ENCODE measurements around the gene CST7.
A peak's percentile ranks its signal among the peaks of the same experiment; 100 is the strongest.

The CST7 gene

DNA sequence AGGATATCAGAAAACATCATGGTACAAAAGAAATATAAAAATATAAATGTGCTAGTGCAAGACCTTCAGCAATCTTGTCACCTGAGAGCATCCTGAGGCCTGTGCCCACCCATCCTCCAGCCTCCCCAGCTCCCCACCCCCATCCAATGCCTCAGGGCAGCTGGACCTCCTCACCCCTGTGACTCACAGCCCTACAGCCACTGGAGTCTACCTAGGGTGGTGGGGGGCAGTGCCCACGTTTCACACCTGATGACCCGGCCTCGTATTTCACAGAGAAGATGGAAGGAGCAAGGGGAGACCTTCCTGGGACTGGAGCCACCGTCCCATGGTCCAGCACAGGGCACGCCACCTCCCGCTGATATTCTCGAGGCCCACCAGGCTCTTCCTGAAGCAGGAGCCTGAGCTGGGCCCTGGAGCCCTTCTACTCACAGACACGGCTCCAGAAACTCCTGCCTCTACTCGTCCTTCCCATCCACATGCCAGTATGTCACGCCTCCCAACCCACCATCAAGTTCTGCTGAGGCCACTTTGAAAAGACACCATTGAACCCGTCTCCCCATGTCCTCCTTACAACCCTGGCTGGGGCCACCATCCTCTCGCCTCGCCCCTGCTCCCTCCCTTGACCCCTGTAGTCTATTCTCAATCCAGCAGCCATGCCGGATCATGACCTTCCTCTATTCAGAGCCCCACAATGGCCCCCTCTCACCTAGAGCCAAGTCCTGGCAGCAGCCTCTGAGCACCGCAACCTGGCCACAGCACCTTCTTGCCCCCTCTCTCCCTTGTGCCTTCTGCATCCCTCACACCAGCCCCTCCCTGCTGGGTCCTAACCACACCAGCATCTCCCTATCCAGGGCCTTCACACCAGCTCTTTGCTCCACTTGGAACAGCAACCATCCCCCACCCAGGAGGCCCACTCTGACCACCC lies 30.2 kb downstream of the CST7 start:
- Histone ChIP-seq H3K4me3 (ENCODE audit: control insufficient read depth in 1 of 7, extremely low read depth in 1 of 7, insufficient read depth in 4 of 7, low read depth in 2 of 7, low read length in 6 of 7) (no peak overlapping the region), H3K9me3 (ENCODE audit: control extremely low read depth in 1 of 5, control insufficient read depth in 4 of 5, insufficient read depth in 2 of 5, low read depth in 1 of 5, low read length in 4 of 5) (peaks cover 0 to 17% (median 8%) of the 10 kb centered on the region in 5 experiments), H3K27ac (ENCODE audit: insufficient read depth in 1 of 2, low read depth in 1 of 2, low read length in 2 of 2, poor library complexity in 1 of 2, severe bottlenecking in 2 of 2) (no peak overlapping the region), H3K27me3 (replicated peaks in 2 of 5; ENCODE audit: control insufficient read depth in 4 of 5, insufficient read depth in 5 of 5, low read length in 4 of 5) (no peaks in the 10 kb centered on the region), H3K36me3 (ENCODE audit: control insufficient read depth in 4 of 4, insufficient read depth in 4 of 4, low read length in 3 of 4) (peaks cover 13 to 64% (median 31%) of the 10 kb centered on the region in 4 experiments), H3K4me1 (ENCODE audit: control extremely low read depth in 1 of 4, control insufficient read depth in 4 of 4, insufficient read depth in 4 of 4, low read length in 3 of 4) (peaks cover 0 to 28% (median 25%) of the 10 kb centered on the region in 4 experiments)
- CTCF ChIA-PET: interaction anchor here (0.6 to 1.5 kb wide), 4 partner anchors 10 to 172 kb away, joined by 3 to 6 read pairs (median 4); no protein-coding TSS in a partner anchor
- POLR2A ChIA-PET: no interaction called here
- 95% methylated on average over 14 of the region's 15 CpGs for WGBS (ENCODE audit: insufficient coverage)
- no peak for DNase-seq

- CTCF ChIA-PET: interaction anchor here (0.8 to 1.5 kb wide), 6 partner anchors 9 to 45 kb away, joined by 3 to 6 read pairs (median 3); no protein-coding TSS in a partner anchor
- POLR2A ChIA-PET: no interaction called here
- DNase-seq: peak in 2 of 3 donors; percentile 38 to 45
- no peak overlapping the region for H3K4me3 ChIP-seq (ENCODE audit: control insufficient read depth in 1 of 7, extremely low read depth in 1 of 7, insufficient read depth in 4 of 7, low read depth in 2 of 7, low read length in 6 of 7)
- 91% methylated on average over 26 of the region's 34 CpGs for WGBS (ENCODE audit: insufficient coverage)
- H3K36me3 ChIP-seq (ENCODE audit: control insufficient read depth in 4 of 4, insufficient read depth in 4 of 4, low read length in 3 of 4): peaks cover 13 to 64% (median 27%) of the 10 kb centered on the region in 4 experiments
- H3K27me3 ChIP-seq (replicated peaks in 2 of 5; ENCODE audit: control insufficient read depth in 4 of 5, insufficient read depth in 5 of 5, low read length in 4 of 5): no peaks in the 10 kb centered on the region
- peaks cover 0 to 15% (median 8%) of the 10 kb centered on the region in 5 experiments for H3K9me3 ChIP-seq (ENCODE audit: control extremely low read depth in 1 of 5, control insufficient read depth in 4 of 5, insufficient read depth in 2 of 5, low read depth in 1 of 5, low read length in 4 of 5)
- H3K27ac ChIP-seq (ENCODE audit: insufficient read depth in 1 of 2, low read depth in 1 of 2, low read length in 2 of 2, poor library complexity in 1 of 2, severe bottlenecking in 2 of 2): no peak overlapping the region
- H3K4me1 ChIP-seq (ENCODE audit: control extremely low read depth in 1 of 4, control insufficient read depth in 4 of 4, insufficient read depth in 4 of 4, low read length in 3 of 4): peaks cover 0 to 40% (median 33%) of the 10 kb centered on the region in 4 experiments
These were observed 31.4 kb downstream of the CST7 start for GRCh38 chr20:24980291-24981053.

DNA sequence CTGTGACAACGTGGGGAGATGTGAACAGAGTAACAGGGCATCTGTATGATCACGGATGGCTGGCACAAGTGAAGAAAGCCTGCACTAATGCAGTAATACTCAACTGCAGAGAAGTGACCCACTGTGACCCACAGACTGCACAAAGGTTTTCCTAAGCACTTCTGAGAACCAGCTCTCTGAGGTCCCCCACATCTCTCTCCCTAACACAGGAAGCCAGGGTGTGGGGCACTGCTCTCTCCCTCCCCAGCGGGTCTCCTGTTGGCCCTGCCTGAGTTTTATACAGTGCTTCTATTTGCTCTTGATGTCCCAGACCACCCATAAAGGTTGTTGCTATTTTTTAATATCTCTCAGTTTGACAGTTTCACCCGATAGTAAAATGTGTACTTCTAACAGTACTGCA lies 32.2 kb downstream of the CST7 start:
- no peak overlapping the region for H3K4me3 ChIP-seq (ENCODE audit: control insufficient read depth in 1 of 7, extremely low read depth in 1 of 7, insufficient read depth in 4 of 7, low read depth in 2 of 7, low read length in 6 of 7)
- no peaks in the 10 kb centered on the region for H3K27me3 ChIP-seq (replicated peaks in 2 of 5; ENCODE audit: control insufficient read depth in 4 of 5, insufficient read depth in 5 of 5, low read length in 4 of 5)
- H3K9me3 ChIP-seq (ENCODE audit: control extremely low read depth in 1 of 5, control insufficient read depth in 4 of 5, insufficient read depth in 2 of 5, low read depth in 1 of 5, low read length in 4 of 5): peaks cover 0 to 8% (median 7%) of the 10 kb centered on the region in 5 experiments
- peaks cover 13 to 62% (median 23%) of the 10 kb centered on the region in 4 experiments for H3K36me3 ChIP-seq (ENCODE audit: control insufficient read depth in 4 of 4, insufficient read depth in 4 of 4, low read length in 3 of 4)
- no peak for DNase-seq
- CTCF ChIA-PET: interaction anchor here (0.8 to 1.5 kb wide), 3 partner anchors 13 to 29 kb away, joined by 3 to 6 read pairs (median 5); no protein-coding TSS in a partner anchor
- H3K27ac ChIP-seq (ENCODE audit: insufficient read depth in 1 of 2, low read depth in 1 of 2, low read length in 2 of 2, poor library complexity in 1 of 2, severe bottlenecking in 2 of 2): peak overlapping the region in 1 of 2 experiments; percentile 28
- WGBS (ENCODE audit: insufficient coverage): 55% methylated on average over 3 of the region's 4 CpGs
- peaks cover 0 to 48% (median 39%) of the 10 kb centered on the region in 4 experiments for H3K4me1 ChIP-seq (ENCODE audit: control extremely low read depth in 1 of 4, control insufficient read depth in 4 of 4, insufficient read depth in 4 of 4, low read length in 3 of 4)
- POLR2A ChIA-PET: no interaction called here

DNA sequence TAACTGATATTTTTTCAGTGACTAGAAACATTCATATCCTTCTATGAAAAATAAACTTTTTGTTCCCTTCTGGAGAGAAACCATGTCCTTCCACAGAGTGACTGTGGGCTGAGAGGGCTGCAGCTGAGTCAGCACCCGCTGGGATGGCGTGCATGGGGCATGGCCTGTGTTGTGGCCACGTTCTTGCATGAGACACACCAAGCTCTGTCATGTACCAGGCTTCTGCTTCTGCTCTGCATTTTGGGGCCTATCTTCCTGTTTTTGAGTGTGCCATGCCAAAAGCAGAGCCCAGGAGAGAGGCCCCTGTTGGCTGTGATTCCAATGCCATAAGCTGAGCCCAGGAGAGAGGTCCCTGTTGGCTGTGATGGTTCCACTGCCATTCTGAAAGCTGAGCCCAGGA lies 32.7 kb downstream of the CST7 start:
- H3K36me3 ChIP-seq (ENCODE audit: control insufficient read depth in 4 of 4, insufficient read depth in 4 of 4, low read length in 3 of 4): peaks cover 10 to 57% (median 19%) of the 10 kb centered on the region in 4 experiments
- ChIA-PET CTCF (no interaction called here), POLR2A (interaction anchor here (1.8 kb wide), 1 partner anchor 10 kb away, joined by 3 read pairs; no protein-coding TSS in a partner anchor)
- peaks cover 0 to 52% (median 39%) of the 10 kb centered on the region in 4 experiments for H3K4me1 ChIP-seq (ENCODE audit: control extremely low read depth in 1 of 4, control insufficient read depth in 4 of 4, insufficient read depth in 4 of 4, low read length in 3 of 4)
- 0% methylated on average over 3 of the region's 3 CpGs for WGBS (ENCODE audit: insufficient coverage)
- H3K9me3 ChIP-seq (ENCODE audit: control extremely low read depth in 1 of 5, control insufficient read depth in 4 of 5, insufficient read depth in 2 of 5, low read depth in 1 of 5, low read length in 4 of 5): peaks cover 0 to 7% (median 3%) of the 10 kb centered on the region in 5 experiments
- peak in 2 of 3 donors; percentile 45 to 56 for DNase-seq
- H3K27me3 ChIP-seq (replicated peaks in 2 of 5; ENCODE audit: control insufficient read depth in 4 of 5, insufficient read depth in 5 of 5, low read length in 4 of 5): no peaks in the 10 kb centered on the region
- H3K27ac ChIP-seq (ENCODE audit: insufficient read depth in 1 of 2, low read depth in 1 of 2, low read length in 2 of 2, poor library complexity in 1 of 2, severe bottlenecking in 2 of 2): no peak overlapping the region
- H3K4me3 ChIP-seq (ENCODE audit: control insufficient read depth in 1 of 7, extremely low read depth in 1 of 7, insufficient read depth in 4 of 7, low read depth in 2 of 7, low read length in 6 of 7): no peak overlapping the region

DNA sequence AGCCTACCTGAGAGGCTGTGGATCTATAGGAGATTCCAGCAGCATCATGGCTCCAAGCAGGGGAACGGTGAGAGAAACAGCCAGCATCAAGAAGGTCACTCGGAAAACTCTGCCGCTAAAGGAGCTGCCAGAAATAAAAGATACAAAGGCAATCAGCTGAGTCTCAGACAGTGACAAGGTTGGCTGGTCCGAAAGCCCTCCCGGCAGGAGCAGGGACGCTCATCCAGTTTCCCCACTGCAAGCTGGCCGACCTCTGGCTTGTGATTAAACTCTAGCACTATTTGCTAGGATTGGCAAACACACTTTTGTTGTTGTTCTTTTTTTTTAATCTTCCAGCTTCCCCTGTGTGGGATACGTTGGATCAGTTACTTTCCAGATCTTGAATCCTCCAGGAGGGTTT lies 34.8 kb downstream of the CST7 start:
- CTCF ChIA-PET: interaction anchor here (0.9 kb wide), 1 partner anchor 56 kb away, joined by 3 read pairs; no protein-coding TSS in a partner anchor
- Histone ChIP-seq H3K9me3 (ENCODE audit: control extremely low read depth in 1 of 5, control insufficient read depth in 4 of 5, insufficient read depth in 2 of 5, low read depth in 1 of 5, low read length in 4 of 5) (peaks cover 0 to 4% (median 0%) of the 10 kb centered on the region in 5 experiments), H3K4me1 (ENCODE audit: control extremely low read depth in 1 of 4, control insufficient read depth in 4 of 4, insufficient read depth in 4 of 4, low read length in 3 of 4) (peaks cover 0 to 55% (median 40%) of the 10 kb centered on the region in 4 experiments), H3K27ac (ENCODE audit: insufficient read depth in 1 of 2, low read depth in 1 of 2, low read length in 2 of 2, poor library complexity in 1 of 2, severe bottlenecking in 2 of 2) (no peak overlapping the region), H3K4me3 (ENCODE audit: control insufficient read depth in 1 of 7, extremely low read depth in 1 of 7, insufficient read depth in 4 of 7, low read depth in 2 of 7, low read length in 6 of 7) (no peak overlapping the region), H3K36me3 (ENCODE audit: control insufficient read depth in 4 of 4, insufficient read depth in 4 of 4, low read length in 3 of 4) (peaks cover 5 to 46% (median 9%) of the 10 kb centered on the region in 4 experiments), H3K27me3 (replicated peaks in 2 of 5; ENCODE audit: control insufficient read depth in 4 of 5, insufficient read depth in 5 of 5, low read length in 4 of 5) (no peaks in the 10 kb centered on the region)
- POLR2A ChIA-PET: no interaction called here
- no peak for DNase-seq
- 96% methylated on average over 7 of the region's 8 CpGs for WGBS (ENCODE audit: insufficient coverage)

- H3K27ac ChIP-seq (ENCODE audit: insufficient read depth in 1 of 2, low read depth in 1 of 2, low read length in 2 of 2, poor library complexity in 1 of 2, severe bottlenecking in 2 of 2): no peak overlapping the region
- H3K4me1 ChIP-seq (ENCODE audit: control extremely low read depth in 1 of 4, control insufficient read depth in 4 of 4, insufficient read depth in 4 of 4, low read length in 3 of 4): peaks cover 2 to 59% (median 39%) of the 10 kb centered on the region in 4 experiments
These were observed 36.0 kb downstream of the CST7 start for GRCh38 chr20:24984961-24985640.

More at GRCh38 chr20:24984961-24985640, 36.0 kb downstream of the CST7 start:
- POLR2A ChIA-PET: no interaction called here
- CTCF ChIA-PET: interaction anchor here (1.0 kb wide), 1 partner anchor 30 kb away, joined by 3 read pairs; no protein-coding TSS in a partner anchor
- peaks cover 3 to 42% (median 7%) of the 10 kb centered on the region in 4 experiments for H3K36me3 ChIP-seq (ENCODE audit: control insufficient read depth in 4 of 4, insufficient read depth in 4 of 4, low read length in 3 of 4)
- H3K9me3 ChIP-seq (ENCODE audit: control extremely low read depth in 1 of 5, control insufficient read depth in 4 of 5, insufficient read depth in 2 of 5, low read depth in 1 of 5, low read length in 4 of 5): peaks cover 0 to 4% (median 0%) of the 10 kb centered on the region in 5 experiments
- H3K4me3 ChIP-seq (ENCODE audit: control insufficient read depth in 1 of 7, extremely low read depth in 1 of 7, insufficient read depth in 4 of 7, low read depth in 2 of 7, low read length in 6 of 7): peak overlapping the region in 1 of 7 experiments; percentile 27
- H3K27me3 ChIP-seq (replicated peaks in 2 of 5; ENCODE audit: control insufficient read depth in 4 of 5, insufficient read depth in 5 of 5, low read length in 4 of 5): no peaks in the 10 kb centered on the region
- no CpG with 5 or more reads among the region's 3 CpGs for WGBS (ENCODE audit: insufficient coverage)
- no peak for DNase-seq

All from common myeloid progenitor, CD34-positive (primary cell).